GM04504 (cell line): ENCODE results near the gene TXNDC5.
"Not testable (repeated sequence)": the region's sequence is repeated elsewhere in the genome, so short reads cannot be mapped to it uniquely, and the experiment has no call there.

Source experiments
- DNase-seq: peaks from one replicate; pipeline ENCODE4 v3.0.0-alpha.2; 2012; ENCODE audit warnings: low read depth

The TXNDC5 gene

GRCh38 chr6:7894262-7895124, 16.1 kb downstream of the TXNDC5 start:
- no peak for DNase-seq

- DNase-seq = no peak
Observed at GRCh38 chr6:7893342-7893741, 17.2 kb downstream of the TXNDC5 start.

- not testable (repeated sequence) for DNase-seq
Observed at GRCh38 chr6:7892367-7892766, 18.2 kb downstream of the TXNDC5 start.

GRCh38 chr6:7891078-7891872, 19.3 kb downstream of the TXNDC5 start:
- no peak for DNase-seq

- DNase-seq = no peak
Observed at GRCh38 chr6:7888587-7889357, 21.8 kb downstream of the TXNDC5 start.

- DNase-seq = no peak
Observed at GRCh38 chr6:7887278-7887991, 23.2 kb downstream of the TXNDC5 start.

GRCh38 chr6:7886132-7886531, 24.5 kb downstream of the TXNDC5 start:
- no peak for DNase-seq

DNA sequence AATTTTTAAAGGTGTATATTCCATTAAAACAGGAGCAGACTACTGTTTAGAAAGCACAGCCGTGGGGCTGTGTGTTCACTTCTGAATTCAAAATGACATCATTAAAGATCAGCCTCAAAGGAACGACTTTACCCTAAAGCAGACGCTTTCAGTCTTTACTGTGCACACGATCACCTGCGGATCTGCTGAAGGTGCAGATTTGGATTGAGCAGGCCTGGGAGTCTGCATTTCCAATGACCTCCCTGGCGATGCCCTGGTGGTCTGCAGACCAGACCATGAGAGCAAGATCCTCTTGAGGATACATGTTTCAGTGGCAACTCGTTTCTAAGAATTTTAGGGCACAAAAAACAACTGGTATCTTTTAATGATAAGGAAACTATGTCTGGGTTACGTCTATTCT, 27.2 kb downstream of the TXNDC5 start:
- no peak for DNase-seq

- DNase-seq = no peak
Observed at GRCh38 chr6:7882505-7883257, 27.9 kb downstream of the TXNDC5 start.

DNA sequence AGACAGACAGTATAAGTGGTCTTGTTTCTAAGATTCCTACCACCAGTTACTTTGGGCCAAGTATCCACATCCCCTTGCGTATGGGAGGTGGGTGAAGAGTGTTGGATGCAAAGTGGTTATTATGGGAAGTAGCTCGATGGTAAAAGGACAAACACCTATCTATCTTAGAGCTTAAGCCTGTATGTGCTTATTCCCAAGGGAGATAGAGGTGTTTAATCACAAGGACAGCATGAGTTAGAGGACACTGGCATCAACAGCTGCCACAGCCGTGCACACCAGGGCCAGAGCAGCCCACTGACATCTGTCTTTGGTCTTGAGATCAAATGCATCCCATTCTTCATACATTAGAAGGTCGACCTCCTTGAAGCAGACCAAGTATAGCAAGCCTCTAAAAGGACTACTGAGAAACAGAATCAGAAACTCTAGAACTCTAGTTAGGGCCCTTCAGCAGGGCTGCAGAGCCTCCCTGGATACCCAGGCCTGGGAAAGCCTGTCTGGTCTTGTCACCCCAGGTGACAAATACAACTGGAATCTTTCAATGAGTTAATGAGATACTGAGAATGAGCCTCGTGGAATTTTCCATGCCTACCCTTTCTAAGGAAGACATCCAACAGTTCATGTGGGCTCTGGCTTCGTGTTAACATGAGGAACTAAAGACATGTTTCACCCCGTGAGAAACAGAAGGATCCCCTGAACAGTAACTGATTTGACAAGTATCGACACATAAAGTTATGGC, 28.7 kb downstream of the TXNDC5 start:
- DNase-seq = no peak

GRCh38 chr6:7880718-7881107, 29.9 kb downstream of the TXNDC5 start:
- DNase-seq = no peak

DNA sequence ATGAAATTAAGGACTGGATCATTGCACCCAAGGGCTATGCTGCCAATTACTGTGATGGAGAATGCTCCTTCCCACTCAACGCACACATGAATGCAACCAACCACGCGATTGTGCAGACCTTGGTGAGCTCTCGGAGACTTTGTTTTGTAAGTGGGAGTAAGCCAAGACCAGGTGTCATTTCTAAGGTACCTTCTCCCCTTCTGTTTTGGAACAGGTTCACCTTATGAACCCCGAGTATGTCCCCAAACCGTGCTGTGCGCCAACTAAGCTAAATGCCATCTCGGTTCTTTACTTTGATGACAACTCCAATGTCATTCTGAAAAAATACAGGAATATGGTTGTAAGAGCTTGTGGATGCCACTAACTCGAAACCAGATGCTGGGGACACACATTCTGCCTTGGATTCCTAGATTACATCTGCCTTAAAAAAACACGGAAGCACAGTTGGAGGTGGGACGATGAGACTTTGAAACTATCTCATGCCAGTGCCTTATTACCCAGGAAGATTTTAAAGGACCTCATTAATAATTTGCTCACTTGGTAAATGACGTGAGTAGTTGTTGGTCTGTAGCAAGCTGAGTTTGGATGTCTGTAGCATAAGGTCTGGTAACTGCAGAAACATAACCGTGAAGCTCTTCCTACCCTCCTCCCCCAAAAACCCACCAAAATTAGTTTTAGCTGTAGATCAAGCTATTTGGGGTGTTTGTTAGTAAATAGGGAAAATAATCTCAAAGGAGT, 30.4 kb downstream of the TXNDC5 start:
- DNase-seq = no peak

DNA sequence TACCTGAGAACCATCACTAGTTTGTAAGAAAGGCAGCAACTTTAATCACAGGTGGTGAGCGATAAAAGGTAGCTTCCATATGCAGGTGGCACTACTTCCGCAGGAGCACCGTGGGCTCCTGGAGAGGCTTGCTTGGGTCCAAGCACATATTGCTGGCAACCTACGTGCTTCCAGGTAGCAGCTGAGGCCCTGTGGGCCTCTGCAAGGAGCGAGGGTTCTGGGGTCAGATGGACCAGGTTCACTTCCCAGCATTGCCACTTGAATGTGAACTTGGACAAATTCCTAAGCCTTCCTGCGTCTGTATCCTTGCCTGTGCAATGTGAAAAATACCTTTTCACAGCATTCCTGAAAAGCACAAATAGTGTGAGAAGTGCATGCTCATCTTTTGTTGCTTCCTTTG, 31.0 kb downstream of the TXNDC5 start:
- no peak for DNase-seq

GRCh38 chr6:7879043-7879442, 31.5 kb downstream of the TXNDC5 start:
- DNase-seq = no peak

DNA sequence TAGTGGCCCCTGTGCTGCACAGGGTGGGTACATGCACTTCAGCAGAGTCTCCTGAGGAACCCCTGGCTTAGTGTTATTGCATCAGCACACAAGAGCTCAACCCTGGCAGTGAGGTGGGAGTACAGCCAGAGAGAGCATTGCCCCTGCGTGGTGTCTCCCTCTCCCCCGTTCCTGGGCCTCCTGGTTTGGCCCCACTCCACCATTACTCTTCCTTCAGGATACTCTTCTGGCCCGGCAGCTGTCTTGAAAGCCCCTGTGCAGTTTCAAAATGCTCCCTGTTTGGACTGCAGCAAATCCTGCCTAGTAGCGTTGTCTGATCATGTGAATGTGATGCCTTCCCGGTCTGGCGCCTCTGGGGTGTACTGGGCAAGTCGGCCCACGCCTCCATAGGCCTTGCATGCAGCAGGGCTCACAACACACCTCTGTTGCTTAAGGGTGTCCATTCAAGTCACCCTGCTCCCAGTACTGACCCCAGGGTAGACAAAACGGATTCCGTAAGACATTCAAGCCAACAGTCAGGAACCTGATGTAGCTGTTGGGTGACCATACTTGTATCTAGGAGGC, 32.1 kb downstream of the TXNDC5 start:
- no peak for DNase-seq

DNA sequence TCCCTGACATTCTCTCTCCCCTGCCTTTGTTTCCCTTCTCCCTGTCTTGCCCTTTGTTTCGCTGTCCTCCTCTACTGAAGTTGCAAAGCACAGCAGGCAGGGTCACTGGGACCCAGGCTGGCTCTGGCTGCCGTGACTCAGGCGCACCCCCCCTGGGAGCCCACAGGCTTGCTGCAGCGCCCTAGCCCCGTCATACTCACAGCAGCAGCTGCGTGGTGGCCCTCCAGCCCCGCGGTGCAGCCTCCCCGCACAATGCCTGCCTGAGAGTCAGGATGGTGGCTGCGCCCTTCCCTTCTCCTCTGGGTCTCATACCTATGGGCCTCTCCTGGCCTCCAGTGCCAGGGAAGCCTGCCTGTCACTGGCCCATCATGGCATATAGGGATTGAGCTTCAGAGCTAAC, 41.7 kb downstream of the TXNDC5 start:
- no peak for DNase-seq

DNA sequence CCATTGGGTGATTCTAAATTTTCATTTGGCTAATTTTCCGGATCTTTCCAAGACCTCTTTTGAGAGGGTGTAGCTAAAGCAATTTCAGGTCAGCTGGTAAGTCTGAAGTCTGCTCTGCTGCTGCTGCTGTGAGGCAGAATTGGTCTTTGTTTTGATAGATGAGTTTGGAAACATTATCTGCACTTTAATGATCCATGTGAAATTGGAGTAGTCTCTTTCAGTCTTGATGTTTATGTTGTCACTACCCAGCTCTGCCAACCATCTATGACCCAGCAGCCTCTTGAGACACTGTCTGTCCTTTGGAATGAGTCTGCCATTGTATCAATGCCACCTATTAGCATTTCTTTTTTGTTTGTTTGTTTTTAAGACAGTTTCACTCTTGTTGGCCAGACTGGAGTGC, 44.1 kb downstream of the TXNDC5 start:
- DNase-seq = no peak

GRCh38 chr6:7865781-7866180, 44.8 kb downstream of the TXNDC5 start:
- DNase-seq = no peak

- DNase-seq = no peak
Observed at GRCh38 chr6:7859591-7859990, 51.0 kb downstream of the TXNDC5 start.
